Muscle of leg (tissue), 11 donors: ENCODE data around the gene SLC17A7. TPM values are rescaled to one million over a fixed set of nuclear protein-coding genes. Genes with fewer than 3 reads are reported as not detected.
A peak's percentile ranks its signal among the peaks of the same experiment; 100 is the strongest.

Experiments used
- DNase-seq: peaks from one replicate; pipeline ENCODE4 v3.0.0; 2013
- H3K27ac ChIP-seq: one replicate; pipeline ENCODE4 v1.5.1; 2013; ENCODE audit warnings: mild to moderate bottlenecking, low read length, control low read depth
- H3K27me3 ChIP-seq: one replicate; pipeline ENCODE4 v1.6.1; 2013; ENCODE audit warnings: low read length; ENCODE audit not compliant: control insufficient read depth, insufficient read depth
- H3K36me3 ChIP-seq: one replicate; pipeline ENCODE4 v1.6.1; 2013; ENCODE audit warnings: low read length; ENCODE audit not compliant: control insufficient read depth, insufficient read depth
- H3K4me1 ChIP-seq: one replicate; pipeline ENCODE4 v1.6.1; 2013; ENCODE audit warnings: low read length; ENCODE audit not compliant: control insufficient read depth, insufficient read depth
- H3K4me3 ChIP-seq: one replicate; pipeline ENCODE4 v1.5.1; 2013; ENCODE audit warnings: low read length, control low read depth
- H3K9me3 ChIP-seq: replicated peaks from 2 replicates; pipeline ENCODE4 v1.6.1; 2013; ENCODE audit warnings: low read depth, low read length; ENCODE audit not compliant: control insufficient read depth
- WGBS: methylation state at CpG from one replicate; pipeline ENCODE4 v1.1.5; 2013; ENCODE audit warnings: missing lambda C conversion rate; ENCODE audit not compliant: insufficient coverage; 5-methylcytosine and 5-hydroxymethylcytosine counted together
- polyA plus RNA-seq, 8 donors: library from polyadenylated mRNA; unstranded; fragments of 120-200 nt; gene quantifications; one replicate each; pipeline versions ENCODE4 v1.2.1 to v1.2.3, GENCODE V29; 2013; ENCODE audit warnings: inconsistent platforms in 1 of 8, low replicate concordance in 1 of 8; ENCODE audit not compliant: insufficient read length in 8 of 8, insufficient read depth in 1 of 8
- total RNA-seq: library from RNA; stranded (reverse); fragments of 120-200 nt; gene quantifications from one replicate; pipeline ENCODE4 v1.2.4, GENCODE V29; 2013

SLC17A7 gene
- total and polyA plus RNA-seq, 9 donors = 0.53 to 1.7 (median 1.1) TPM

- Histone ChIP-seq H3K27ac (no peak overlapping the region), H3K36me3 (no peaks in the 10 kb centered on the region), H3K9me3 (no peaks in the 10 kb centered on the region), H3K4me1 (peaks cover 15% of the 10 kb centered on the region), H3K4me3 (no peak overlapping the region), H3K27me3 (peaks cover 87% of the 10 kb centered on the region)
- no peak for DNase-seq
- 56% methylated on average over 2 of the region's 2 CpGs for WGBS
Observed at GRCh38 chr19:49420227-49420626, 21.1 kb downstream of the SLC17A7 start.

- H3K4me3 ChIP-seq = no peak overlapping the region
- DNase-seq = no peak
- no peaks in the 10 kb centered on the region for H3K9me3 ChIP-seq
- no peaks in the 10 kb centered on the region for H3K36me3 ChIP-seq
- H3K4me1 ChIP-seq = peaks cover 15% of the 10 kb centered on the region
- no peak overlapping the region for H3K27ac ChIP-seq
- 80% methylated on average over 1 of the region's 2 CpGs for WGBS
- peaks cover 76% of the 10 kb centered on the region for H3K27me3 ChIP-seq
Observed at GRCh38 chr19:49419173-49419572, 22.2 kb downstream of the SLC17A7 start.

DNA sequence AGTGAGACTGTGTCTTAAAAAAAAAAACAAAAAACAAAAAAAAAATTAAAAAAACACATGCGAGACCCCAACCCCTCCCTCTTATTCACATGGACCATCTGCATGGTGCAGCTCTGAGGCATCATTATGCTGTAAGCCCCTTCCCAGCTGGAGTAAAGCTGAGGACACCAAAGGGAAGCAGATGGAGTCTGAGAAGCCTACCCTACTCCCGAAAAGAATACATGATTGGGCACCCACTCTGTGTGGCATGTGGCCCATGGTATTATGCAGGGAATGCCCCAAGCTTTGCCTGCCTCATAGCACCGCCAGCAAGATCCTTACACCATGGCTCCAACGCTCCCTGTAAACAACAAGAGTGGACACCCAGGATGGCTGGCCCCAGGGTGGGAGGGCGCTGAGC lies 22.8 kb downstream of the SLC17A7 start:
- H3K36me3 ChIP-seq = no peaks in the 10 kb centered on the region
- no peak for DNase-seq
- no peaks in the 10 kb centered on the region for H3K9me3 ChIP-seq
- H3K4me3 ChIP-seq = no peak overlapping the region
- H3K27ac ChIP-seq = no peak overlapping the region
- H3K4me1 ChIP-seq = peaks cover 21% of the 10 kb centered on the region
- WGBS = 100% methylated on average over 1 of the region's 5 CpGs
- H3K27me3 ChIP-seq = peaks cover 69% of the 10 kb centered on the region

GRCh38 chr19:49417088-49417487 lies 24.2 kb downstream of the SLC17A7 start:
- Histone ChIP-seq H3K27ac (no peak overlapping the region), H3K27me3 (peaks cover 55% of the 10 kb centered on the region), H3K4me3 (no peak overlapping the region), H3K4me1 (peaks cover 21% of the 10 kb centered on the region), H3K9me3 (no peaks in the 10 kb centered on the region), H3K36me3 (no peaks in the 10 kb centered on the region)
- no peak for DNase-seq
- WGBS = 26% methylated on average over 2 of the region's 7 CpGs

GRCh38 chr19:49415810-49416200 lies 25.5 kb downstream of the SLC17A7 start:
- Histone ChIP-seq H3K36me3 (no peaks in the 10 kb centered on the region), H3K27ac (no peak overlapping the region), H3K27me3 (peaks cover 44% of the 10 kb centered on the region), H3K9me3 (no peaks in the 10 kb centered on the region), H3K4me1 (peaks cover 17% of the 10 kb centered on the region), H3K4me3 (no peak overlapping the region)
- WGBS = no CpG with 5 or more reads among the region's 2 CpGs
- DNase-seq = no peak

DNA sequence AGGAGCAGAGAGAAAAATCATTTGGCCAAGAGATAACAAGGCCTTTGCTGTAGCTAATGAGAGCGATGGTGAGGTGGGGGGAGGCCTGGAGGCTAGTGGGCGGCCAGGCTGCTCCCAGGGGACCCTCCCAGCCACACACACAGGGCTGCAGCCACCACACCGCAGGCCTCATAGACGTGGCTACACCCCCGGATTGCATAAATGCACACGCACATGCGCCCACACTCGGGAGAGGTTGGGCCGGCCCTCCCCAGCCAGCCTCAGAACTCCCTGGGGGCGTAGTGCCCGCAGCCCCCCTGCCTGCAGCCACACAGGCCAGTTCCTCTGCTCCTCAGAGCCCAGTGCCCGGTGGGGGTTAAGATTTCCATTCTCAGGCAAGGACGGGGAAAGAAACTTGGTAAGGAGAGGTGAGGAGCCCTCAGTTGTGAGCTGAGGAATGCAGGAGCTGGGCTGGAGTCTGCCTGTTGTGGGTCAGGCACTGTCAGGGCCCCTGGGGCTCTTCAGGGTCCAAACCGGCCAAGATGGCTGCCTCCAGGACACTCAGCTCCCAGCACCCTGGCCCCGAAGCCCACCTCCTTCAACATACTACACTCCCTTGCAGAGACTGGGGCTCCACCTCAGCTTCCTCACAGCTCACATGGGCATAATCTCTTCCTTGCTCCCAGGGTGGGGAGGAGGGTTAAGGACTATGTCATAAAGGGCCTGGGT lies 26.1 kb downstream of the SLC17A7 start:
- H3K27ac ChIP-seq = no peak overlapping the region
- DNase-seq = no peak
- peaks cover 17% of the 10 kb centered on the region for H3K4me1 ChIP-seq
- no peaks in the 10 kb centered on the region for H3K36me3 ChIP-seq
- H3K9me3 ChIP-seq = no peaks in the 10 kb centered on the region
- 52% methylated on average over 8 of the region's 15 CpGs for WGBS
- H3K27me3 ChIP-seq = peaks cover 39% of the 10 kb centered on the region
- H3K4me3 ChIP-seq = no peak overlapping the region

- Histone ChIP-seq H3K36me3 (no peaks in the 10 kb centered on the region), H3K4me1 (peaks cover 17% of the 10 kb centered on the region), H3K4me3 (no peak overlapping the region), H3K9me3 (no peaks in the 10 kb centered on the region), H3K27ac (no peak overlapping the region), H3K27me3 (peaks cover 31% of the 10 kb centered on the region)
- WGBS = 73% methylated on average over 3 of the region's 3 CpGs
- DNase-seq = no peak
Observed at GRCh38 chr19:49414256-49414655, 27.1 kb downstream of the SLC17A7 start.

- DNase-seq = peak; percentile 90
- no peaks in the 10 kb centered on the region for H3K36me3 ChIP-seq
- no peaks in the 10 kb centered on the region for H3K9me3 ChIP-seq
- H3K27me3 ChIP-seq = peaks cover 22% of the 10 kb centered on the region
- WGBS = 36% methylated on average over 5 of the region's 9 CpGs
- no peak overlapping the region for H3K4me3 ChIP-seq
- H3K4me1 ChIP-seq = peaks cover 20% of the 10 kb centered on the region
- peak overlapping the region; percentile 65 for H3K27ac ChIP-seq
Observed at GRCh38 chr19:49413348-49413747, 28.0 kb downstream of the SLC17A7 start.

DNA sequence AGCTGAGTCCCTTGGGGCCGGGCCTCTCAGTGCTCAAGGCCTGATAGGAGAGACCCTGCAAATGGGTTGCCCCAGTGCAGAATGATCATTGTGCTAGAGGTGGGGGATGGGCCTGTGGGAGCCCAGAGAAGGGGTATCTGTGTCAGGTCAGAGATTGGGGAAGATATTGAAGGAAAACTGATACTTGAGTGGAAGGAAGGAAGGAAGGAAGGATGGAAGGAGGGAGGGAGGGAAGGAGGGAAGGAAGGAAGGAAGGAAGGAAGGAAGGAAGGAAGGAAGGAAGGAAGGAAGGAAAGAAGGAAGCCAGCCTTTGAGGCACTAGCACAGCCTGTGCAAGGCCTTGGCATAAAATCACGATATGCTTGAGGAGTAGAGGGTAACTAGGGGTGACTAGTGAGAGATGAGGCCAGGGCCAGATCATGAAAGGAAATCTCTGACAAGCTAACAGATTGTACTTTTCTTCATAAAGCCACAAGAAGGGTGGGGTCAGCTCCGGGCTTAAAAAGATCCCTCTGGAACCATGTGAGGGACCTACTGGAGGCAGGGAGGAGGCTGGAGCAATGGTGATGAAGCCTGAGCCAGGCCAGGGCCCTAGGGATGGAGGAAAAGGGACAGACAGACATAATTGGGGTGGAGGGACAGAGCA lies 29.5 kb downstream of the SLC17A7 start:
- Histone ChIP-seq H3K4me1 (peaks cover 20% of the 10 kb centered on the region), H3K9me3 (no peaks in the 10 kb centered on the region), H3K4me3 (no peak overlapping the region), H3K27me3 (peaks cover 7% of the 10 kb centered on the region), H3K36me3 (no peaks in the 10 kb centered on the region), H3K27ac (no peak overlapping the region)
- no peak for DNase-seq
- WGBS = 57% methylated on average over 2 of the region's 3 CpGs

- 80% methylated on average over 3 of the region's 5 CpGs for WGBS
Observed at GRCh38 chr19:49409441-49410029, 31.8 kb downstream of the SLC17A7 start.

More at GRCh38 chr19:49409441-49410029, 31.8 kb downstream of the SLC17A7 start:
- Histone ChIP-seq H3K4me1 (peaks cover 20% of the 10 kb centered on the region), H3K27ac (no peak overlapping the region), H3K27me3 (peaks cover 2% of the 10 kb centered on the region), H3K4me3 (no peak overlapping the region), H3K36me3 (no peaks in the 10 kb centered on the region), H3K9me3 (no peaks in the 10 kb centered on the region)
- DNase-seq = peak; percentile 36
